ENCODE data around the gene KCND3.

DNA sequence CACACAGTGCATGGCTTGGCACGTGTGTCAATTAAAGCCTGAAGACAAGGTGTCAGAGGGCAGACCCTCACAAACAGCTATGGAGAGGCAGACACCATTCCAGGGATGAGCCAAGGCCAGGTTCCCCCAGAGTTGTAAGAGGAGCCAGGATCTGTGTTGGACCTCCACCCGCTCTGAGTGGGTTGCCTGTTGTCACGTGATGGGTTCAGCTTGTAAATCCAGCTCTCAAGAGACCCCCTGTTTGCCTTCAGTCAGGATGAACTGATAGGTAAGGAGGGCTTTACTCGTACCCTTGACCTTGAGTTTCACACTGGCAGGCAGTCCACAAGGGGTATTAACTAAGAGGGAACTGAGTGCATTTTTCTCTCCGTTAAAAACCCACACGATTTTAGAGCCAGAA lies 27.7 kb upstream of the KCND3 start:
- TF ChIP-seq SIN3A (IDR thresholded peaks at IDR 0.05; ENCODE audit: borderline replicate concordance, insufficient read depth, low read length) = no peak
- no peak for TF ChIP-seq POLR2AphosphoS5 (IDR thresholded peaks at IDR 0.05; ENCODE audit: low read depth, low read length)

Data from PFSK-1 (cell line).